CD4-positive, alpha-beta T cell treated with Interleukin-6 at 100 ng/mL for 8 hours (primary cell): ENCODE results near the gene KCNJ1.

Experiments
- DNase-seq: peaks from one replicate; pipeline ENCODE4 v3.0.0-alpha.2; 2020; ENCODE audit warnings: mixed read lengths, low spot score

Gene KCNJ1

GRCh38 chr11:128867277-128867676 lies at the start of gene KCNJ1:
Gene KCNJ1 (minus strand): TSS chr11:128867296. CDS start chr11:128840243, 27,053 bp downstream.
- no peak for DNase-seq

DNA sequence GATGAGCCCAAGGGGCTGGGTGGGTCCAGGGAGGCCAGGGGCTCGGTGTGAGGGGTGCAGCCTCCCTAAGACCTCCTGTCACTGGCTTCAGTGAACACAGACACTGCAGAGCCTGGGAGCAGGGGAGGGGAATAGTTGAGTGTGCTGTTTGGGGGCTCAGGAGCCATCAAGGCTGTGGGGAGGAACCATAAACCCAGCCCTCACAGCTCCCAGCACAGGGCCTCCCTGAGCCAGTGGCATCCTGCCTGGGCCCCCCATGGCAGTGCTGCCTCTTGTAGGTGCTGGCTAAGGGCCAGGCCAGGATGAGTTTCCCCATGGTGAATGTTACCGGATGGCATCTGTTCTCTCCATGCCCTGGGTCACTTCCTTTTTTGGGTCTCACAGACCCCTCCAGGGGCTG lies 49.6 kb upstream of the KCNJ1 start:
- DNase-seq = no peak

DNA sequence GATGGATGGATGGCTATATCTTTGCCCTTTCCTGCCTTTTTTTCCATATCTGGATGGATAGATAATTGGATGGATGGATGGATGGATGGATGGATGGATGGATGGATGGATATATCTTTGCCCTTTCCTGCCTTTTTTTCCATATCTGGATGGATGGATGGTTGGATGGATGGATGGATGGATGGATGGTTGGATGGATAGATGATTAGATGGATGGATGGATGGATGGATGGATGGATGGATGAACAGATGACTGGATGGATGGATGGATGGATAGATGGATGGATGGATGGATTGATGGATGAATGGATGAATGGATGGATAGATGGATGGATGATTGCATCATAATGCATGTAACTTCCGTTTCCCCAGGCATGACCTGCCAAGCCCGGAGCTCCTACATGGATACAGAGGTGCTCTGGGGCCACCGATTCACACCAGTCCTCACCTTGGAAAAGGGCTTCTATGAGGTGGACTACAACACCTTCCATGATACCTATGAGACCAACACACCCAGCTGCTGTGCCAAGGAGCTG lies 49.0 kb upstream of the KCNJ1 start:
- no peak for DNase-seq

DNA sequence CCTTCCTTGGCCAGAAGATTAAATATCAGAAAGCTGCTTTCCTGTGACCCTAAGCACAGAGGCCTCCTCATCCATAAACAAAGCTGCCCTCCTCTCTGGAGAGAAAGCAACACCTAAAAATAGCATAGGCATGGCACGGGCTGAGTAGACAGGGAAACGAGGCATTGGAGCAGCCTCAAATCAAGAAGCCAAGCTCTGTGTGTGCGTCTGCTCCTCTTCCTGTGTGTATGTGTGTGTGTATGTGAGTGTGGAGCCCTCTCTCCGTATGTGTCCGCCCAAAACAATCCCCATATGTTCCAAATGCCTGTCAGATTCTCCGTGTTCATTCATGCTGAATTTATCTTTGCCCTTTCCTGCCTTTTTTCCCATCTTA lies 48.0 kb upstream of the KCNJ1 start:
- DNase-seq = no peak

DNA sequence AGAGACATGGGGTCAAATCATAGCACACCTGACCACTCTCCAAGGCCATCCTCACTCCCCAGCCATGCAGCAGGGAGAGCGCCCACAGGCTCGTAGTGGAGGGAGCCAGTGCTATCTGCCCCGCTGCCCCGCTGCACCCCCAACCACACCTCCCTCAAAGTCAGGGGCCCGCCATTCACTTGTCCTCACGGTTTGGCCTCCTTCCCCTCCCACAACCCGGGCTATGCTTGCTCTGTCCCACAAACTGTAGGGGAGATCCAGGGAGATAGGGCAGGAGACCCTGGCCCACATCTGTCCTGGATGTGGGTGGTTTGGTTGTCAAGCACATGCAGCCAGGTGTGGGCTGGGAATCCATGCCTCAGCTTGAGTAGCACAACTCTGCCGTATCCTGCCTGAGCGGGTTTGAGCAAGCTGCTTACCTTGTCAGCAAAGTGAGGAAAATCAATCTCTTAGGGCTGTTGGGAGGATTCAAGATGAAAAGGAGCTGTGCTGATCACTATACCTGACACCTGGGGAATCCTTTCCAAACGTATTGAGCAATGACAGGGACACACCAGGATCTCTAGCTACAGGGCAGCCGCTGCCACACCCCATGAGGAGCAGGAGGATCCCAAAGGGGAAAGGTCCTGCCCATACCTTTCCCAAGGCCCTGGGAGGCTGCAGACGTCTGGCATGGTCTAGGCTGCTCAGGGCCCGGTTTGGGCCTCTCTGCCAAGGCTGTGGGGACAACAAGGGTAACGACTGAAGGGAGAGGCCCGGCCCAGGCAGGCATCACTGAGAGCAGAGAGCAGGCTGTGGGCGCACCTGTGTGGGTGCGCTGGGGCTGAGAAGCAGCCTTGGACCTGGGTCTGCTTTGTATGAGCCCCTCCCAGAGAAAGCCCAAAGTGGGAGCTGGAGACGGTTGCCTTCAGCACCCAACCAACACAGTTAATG lies 47.4 kb upstream of the KCNJ1 start:
- DNase-seq = no peak

DNA sequence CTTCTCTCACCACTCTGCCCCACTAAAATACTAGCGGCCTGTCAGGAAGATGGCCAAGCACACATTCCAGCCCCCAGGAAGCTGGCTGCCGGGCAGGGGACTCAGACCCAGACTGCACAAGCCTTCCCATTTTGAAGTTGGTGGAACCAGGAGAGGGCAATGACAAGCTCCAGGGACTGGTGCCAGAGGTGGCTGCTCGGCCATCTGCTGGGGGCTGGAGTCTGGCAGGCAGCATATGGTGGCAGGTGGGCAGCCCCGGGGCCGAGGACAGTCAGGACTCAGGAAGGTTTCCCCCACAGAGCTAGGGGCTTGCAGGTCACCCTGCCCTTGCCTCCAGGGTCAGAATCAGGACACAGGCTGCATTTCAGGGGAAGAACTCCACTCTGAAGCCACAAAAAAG lies 46.7 kb upstream of the KCNJ1 start:
- DNase-seq = no peak

GRCh38 chr11:128911701-128912100 lies 44.6 kb upstream of the KCNJ1 start:
- DNase-seq = no peak

DNA sequence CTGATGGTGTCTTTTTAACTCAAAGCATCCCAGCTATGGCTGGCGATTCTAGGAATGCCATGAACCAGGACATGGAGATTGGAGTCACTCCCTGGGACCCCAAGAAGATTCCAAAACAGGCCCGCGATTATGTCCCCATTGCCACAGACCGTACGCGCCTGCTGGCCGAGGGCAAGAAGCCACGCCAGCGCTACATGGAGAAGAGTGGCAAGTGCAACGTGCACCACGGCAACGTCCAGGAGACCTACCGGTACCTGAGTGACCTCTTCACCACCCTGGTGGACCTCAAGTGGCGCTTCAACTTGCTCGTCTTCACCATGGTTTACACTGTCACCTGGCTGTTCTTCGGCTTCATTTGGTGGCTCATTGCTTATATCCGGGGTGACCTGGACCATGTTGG lies 44.1 kb upstream of the KCNJ1 start:
- DNase-seq = no peak

DNA sequence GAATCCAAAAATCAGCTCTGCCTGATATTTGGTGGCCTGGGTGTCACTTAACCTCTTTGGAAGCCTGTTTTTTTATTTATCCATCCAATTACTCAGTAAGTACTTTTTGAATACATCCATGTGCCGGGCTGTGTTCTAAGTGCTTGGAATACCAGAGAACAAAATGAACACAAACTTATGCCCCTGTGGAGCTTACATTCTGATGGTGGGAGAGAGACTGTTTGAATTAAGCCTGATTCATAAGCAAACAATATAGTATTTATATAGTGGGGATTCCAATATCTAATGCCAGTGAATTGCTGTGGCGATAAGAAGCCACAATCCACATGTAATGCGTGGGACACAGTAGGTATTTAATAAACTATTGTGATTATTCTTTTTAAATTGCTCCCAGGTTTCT lies 43.5 kb upstream of the KCNJ1 start:
- no peak for DNase-seq

- DNase-seq = no peak
These were observed 42.5 kb upstream of the KCNJ1 start for GRCh38 chr11:128909438-128910125.

DNA sequence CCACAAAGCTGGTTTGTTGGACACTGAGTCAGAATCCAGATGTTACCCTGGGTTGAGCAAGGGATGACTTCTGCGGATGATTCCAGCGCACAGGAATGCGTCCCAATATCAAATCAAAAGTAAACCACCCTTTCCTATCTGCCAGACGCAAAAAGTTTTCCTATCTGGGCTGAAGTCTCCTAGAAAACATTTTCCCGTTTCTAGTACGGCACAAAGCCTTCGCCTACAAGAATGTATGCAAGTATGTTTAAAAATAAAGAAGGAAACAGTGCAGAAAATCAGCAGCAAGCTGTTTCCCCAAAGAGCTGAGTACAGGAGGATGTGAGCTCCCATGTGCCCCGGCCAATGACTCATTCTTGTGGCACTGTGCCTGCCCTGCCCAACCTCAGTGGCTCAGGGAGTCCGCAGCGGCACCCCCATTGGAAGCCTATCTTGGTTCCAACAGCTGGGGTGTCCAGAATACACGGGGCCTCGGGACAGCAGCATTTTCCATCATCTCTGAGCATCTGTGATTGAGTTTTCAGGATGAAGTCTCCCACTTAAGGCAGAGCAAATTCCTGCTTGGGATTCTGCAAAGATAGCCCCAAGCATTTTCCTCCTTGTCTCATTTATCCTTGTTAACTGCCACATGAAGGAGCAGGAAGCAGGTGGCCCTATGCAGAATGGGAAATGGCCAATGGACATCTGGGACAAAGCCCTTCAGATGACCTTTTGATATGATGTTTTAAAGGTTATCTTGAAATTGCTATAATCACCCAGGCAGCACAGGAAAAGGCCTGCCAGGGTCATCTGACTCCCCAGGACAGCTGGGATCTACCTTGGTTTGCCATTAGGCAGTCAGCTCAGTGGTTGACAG lies 41.5 kb upstream of the KCNJ1 start:
- DNase-seq = no peak

DNA sequence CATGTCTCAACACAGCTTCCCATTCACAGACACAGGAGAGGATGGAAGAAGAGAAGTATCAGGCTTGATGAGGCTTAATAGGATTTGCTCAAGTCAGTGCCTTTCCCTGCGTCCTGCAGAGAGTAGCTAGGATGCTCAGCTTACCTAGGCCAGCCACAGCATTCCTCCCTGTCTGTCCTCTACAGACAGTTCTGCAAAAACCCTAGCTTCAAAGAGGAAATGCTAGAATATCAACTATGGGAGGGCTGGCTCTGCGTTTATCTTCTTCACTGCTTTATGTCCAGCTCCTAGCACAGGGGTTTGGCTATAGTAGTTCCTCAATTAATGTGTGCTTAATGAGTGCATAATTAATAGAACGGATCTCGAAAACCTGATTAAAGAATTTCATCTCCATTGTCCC lies 40.5 kb upstream of the KCNJ1 start:
- no peak for DNase-seq

DNA sequence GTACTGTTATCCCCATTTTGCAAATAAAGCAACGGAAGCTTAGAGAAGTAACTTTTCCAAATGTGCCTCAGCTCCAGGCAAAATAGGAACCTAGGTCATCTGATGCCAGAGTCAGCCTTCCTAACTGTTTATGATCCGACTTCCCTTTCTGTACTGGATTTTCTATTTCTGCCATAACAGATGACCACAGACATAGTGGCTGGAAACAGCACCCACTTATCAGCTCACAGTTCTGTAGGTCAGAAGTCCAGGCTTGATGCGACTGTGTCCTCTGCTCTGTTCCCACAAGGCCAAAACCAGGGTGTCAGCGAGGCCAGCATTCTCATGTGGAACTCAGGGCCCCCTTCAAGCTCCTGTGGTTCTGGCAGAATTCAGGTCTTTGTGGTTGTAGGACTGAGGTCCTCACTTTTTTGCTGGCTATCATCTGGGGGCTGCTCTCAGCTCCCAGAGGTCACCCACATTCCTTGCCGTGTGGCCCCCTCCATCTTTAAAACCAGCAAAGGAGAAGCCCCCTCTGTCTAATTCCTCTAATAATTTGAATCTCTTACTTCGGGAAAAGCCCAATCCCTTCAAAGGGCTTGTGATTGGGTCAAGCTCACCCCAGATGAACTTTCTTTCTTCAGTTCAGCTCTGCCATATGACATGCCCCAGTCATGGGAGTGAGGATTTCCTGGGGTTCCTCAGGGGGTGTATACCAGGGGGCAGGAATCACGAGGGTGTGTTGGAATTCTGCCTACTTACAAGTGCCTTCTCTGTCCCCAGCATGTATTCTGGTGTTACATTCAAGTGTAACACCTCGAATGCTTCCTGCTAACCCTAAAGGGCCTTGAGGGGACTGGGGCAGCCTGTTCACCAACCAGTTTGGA lies 39.3 kb upstream of the KCNJ1 start:
- no peak for DNase-seq

GRCh38 chr11:128905345-128906184 lies 38.5 kb upstream of the KCNJ1 start:
- DNase-seq = peak; percentile 29

DNA sequence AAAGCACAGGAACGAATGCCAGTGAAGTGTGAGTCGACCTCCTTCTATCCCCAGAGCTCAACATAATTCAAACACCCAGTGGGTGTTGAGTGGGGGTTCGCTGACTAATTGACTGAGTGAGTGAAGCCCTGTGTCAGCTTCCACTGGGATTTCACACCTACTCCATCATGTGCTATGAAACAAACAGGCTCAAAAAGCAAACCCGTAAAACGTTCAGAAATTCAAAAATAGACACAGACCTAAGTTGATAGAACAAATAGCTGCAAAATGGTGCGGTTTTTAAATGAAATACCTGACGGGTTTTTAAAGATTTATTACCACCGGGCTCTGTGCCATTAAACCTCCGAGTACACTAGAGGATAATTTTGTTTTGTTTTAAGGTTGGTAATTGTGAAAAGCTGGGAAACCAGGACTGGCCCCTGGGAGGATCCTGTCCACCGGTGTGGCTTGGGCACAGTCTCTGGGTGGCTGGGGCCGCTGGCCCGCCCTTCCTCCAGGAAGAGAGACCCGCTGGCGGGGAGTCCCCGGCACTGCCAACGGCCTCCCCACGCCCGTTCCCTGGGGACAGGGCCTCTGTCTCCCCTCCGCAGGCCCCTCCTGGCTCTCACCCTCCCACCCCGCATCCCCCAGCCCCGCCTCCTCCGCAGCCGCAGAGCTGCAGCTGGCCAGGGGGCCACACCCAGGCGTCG lies 37.7 kb upstream of the KCNJ1 start:
- DNase-seq = no peak

- DNase-seq = no peak
These were observed 37.2 kb upstream of the KCNJ1 start for GRCh38 chr11:128904303-128904655.

- DNase-seq = no peak
These were observed 36.4 kb upstream of the KCNJ1 start for GRCh38 chr11:128903248-128904061.

GRCh38 chr11:128902515-128903066 lies 35.5 kb upstream of the KCNJ1 start:
- no peak for DNase-seq
